Measurements from ENCODE around the gene HMGB4. TPM values are rescaled to one million over a fixed set of nuclear protein-coding genes. Genes with fewer than 3 reads are reported as not detected.

Gene HMGB4
- total RNA-seq, 1 donor from 2014 or later = not detected

DNA sequence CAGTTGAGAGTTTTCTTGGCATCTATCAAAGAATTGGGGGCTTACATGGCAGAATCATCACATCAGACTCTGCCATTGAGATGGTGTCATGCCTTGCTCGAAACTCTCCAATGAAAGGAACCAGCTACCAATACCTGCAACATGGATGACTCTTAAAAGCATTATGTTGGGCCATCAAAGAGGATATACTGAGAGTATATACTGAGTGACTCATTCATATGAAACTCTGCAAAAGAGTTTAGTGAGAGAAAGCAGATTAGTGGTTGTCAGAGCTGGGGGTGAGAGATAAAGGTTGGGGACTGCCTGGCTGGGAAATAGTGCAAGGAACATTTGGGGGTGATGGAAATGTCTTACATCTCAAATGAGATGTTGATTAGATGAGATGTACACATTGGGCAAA lies 14.7 kb upstream of the HMGB4 start:
- Mint-ChIP-seq H3K27me3 (ENCODE audit: low read depth) (peaks cover 2% of the 10 kb centered on the region), H3K4me3 (ENCODE audit: unreplicated experiment) (no peak overlapping the region)
- no peak for DNase-seq (ENCODE audit: low spot score)

GRCh38 chr1:33850481-33850880 lies 13.4 kb upstream of the HMGB4 start:
- TF ChIP-seq, protein P1, sequence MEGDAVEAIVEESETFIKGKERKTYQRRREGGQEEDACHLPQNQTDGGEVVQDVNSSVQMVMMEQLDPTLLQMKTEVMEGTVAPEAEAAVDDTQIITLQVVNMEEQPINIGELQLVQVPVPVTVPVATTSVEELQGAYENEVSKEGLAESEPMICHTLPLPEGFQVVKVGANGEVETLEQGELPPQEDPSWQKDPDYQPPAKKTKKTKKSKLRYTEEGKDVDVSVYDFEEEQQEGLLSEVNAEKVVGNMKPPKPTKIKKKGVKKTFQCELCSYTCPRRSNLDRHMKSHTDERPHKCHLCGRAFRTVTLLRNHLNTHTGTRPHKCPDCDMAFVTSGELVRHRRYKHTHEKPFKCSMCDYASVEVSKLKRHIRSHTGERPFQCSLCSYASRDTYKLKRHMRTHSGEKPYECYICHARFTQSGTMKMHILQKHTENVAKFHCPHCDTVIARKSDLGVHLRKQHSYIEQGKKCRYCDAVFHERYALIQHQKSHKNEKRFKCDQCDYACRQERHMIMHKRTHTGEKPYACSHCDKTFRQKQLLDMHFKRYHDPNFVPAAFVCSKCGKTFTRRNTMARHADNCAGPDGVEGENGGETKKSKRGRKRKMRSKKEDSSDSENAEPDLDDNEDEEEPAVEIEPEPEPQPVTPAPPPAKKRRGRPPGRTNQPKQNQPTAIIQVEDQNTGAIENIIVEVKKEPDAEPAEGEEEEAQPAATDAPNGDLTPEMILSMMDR (IDR thresholded peaks at IDR 0.05) = no peak
- Mint-ChIP-seq H3K27ac (ENCODE audit: unreplicated experiment) (no peak overlapping the region), H3K36me3 (ENCODE audit: low read depth) (no peaks in the 10 kb centered on the region), H3K27me3 (ENCODE audit: low read depth) (peaks cover 2% of the 10 kb centered on the region), H3K4me3 (ENCODE audit: unreplicated experiment) (no peak overlapping the region), H3K9me3 (ENCODE audit: low read depth) (no peaks in the 10 kb centered on the region), H3K4me1 (ENCODE audit: low read depth) (no peaks in the 10 kb centered on the region)
- DNase-seq (ENCODE audit: low spot score) = no peak

More for the DNA sequence above, 14.7 kb upstream of the HMGB4 start:
- Mint-ChIP-seq H3K9me3 (ENCODE audit: low read depth) (no peaks in the 10 kb centered on the region), H3K4me1 (ENCODE audit: low read depth) (no peaks in the 10 kb centered on the region), H3K27ac (ENCODE audit: unreplicated experiment) (no peak overlapping the region), H3K36me3 (ENCODE audit: low read depth) (no peaks in the 10 kb centered on the region)
- TF ChIP-seq, protein P1 (IDR thresholded peaks at IDR 0.05) = no peak

DNA sequence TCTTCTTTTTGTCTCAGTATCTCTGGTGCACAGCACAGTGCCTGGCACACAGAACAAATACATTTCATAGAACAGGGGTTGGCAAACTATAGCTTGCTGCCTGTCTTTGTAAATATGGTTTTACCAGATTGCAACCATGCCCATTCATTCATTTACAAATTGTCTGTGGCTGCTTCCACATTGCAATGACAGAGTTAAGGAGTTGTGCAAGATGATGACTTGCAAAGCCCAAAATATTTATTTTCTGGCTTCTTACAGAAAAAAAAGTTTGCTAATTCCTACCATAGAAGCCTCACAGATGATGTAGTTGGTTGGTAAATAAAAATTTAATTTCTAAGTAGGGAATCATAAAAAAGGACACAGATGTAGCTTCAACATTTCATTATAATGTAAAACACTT lies 11.2 kb upstream of the HMGB4 start:
- peaks cover 2% of the 10 kb centered on the region for H3K27me3 Mint-ChIP-seq (ENCODE audit: low read depth)
- H3K9me3 Mint-ChIP-seq (ENCODE audit: low read depth) = no peaks in the 10 kb centered on the region
- DNase-seq (ENCODE audit: low spot score) = no peak
- TF ChIP-seq, protein P1 (IDR thresholded peaks at IDR 0.05) = no peak
- no peaks in the 10 kb centered on the region for H3K4me1 Mint-ChIP-seq (ENCODE audit: low read depth)
- no peak overlapping the region for H3K27ac Mint-ChIP-seq (ENCODE audit: unreplicated experiment)
- H3K4me3 Mint-ChIP-seq (ENCODE audit: unreplicated experiment) = no peak overlapping the region
- no peaks in the 10 kb centered on the region for H3K36me3 Mint-ChIP-seq (ENCODE audit: low read depth)

DNA sequence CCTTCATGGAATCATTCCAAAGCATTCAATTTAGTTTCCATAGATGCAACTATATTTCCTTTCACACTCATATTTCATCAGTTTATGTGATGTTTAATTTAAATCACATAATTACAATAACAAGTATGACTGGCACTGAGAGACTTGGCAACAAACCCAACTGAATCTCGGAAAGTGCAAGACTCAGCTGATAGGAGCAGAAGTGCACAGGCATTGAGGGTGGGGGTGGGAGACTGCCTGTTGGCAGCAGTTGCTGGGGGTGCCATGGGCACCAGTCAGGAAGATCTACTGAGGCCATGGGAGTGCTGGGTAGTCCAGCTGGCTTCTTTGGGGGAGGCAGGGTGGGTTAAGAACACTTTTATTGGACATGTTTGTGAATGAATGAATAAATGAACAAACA lies 10.4 kb upstream of the HMGB4 start:
- no peak overlapping the region for H3K27ac Mint-ChIP-seq (ENCODE audit: unreplicated experiment)
- H3K4me3 Mint-ChIP-seq (ENCODE audit: unreplicated experiment) = no peak overlapping the region
- TF ChIP-seq, protein P1 (IDR thresholded peaks at IDR 0.05) = no peak
- H3K27me3 Mint-ChIP-seq (ENCODE audit: low read depth) = peaks cover 2% of the 10 kb centered on the region
- H3K36me3 Mint-ChIP-seq (ENCODE audit: low read depth) = no peaks in the 10 kb centered on the region
- no peak for DNase-seq (ENCODE audit: low spot score)
- H3K4me1 Mint-ChIP-seq (ENCODE audit: low read depth) = no peaks in the 10 kb centered on the region
- no peaks in the 10 kb centered on the region for H3K9me3 Mint-ChIP-seq (ENCODE audit: low read depth)

DNA sequence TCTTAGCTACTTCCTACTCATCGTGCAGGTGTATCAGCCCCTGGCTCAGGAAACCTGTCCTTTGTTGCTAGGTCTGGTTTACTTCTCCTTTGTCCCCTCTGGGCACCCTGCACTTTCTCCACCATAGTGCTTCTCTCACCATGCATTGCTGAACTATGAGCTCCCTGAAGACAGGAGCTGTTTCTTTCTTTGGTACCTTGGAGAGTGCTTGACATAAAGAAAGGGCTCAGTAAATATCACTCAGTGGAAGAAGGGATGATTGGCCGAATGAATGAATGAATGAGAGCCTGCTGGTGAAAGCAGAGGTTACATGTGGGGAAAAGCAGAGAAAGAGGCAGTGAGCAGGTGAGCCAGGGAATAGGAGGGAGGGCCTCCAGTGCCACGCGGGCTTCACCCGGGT lies 9.8 kb upstream of the HMGB4 start:
- TF ChIP-seq, protein P1 (IDR thresholded peaks at IDR 0.05) = no peak
- DNase-seq (ENCODE audit: low spot score) = no peak
- Mint-ChIP-seq H3K4me1 (ENCODE audit: low read depth) (no peaks in the 10 kb centered on the region), H3K27ac (ENCODE audit: unreplicated experiment) (no peak overlapping the region), H3K4me3 (ENCODE audit: unreplicated experiment) (no peak overlapping the region), H3K36me3 (ENCODE audit: low read depth) (no peaks in the 10 kb centered on the region), H3K27me3 (ENCODE audit: low read depth) (peaks cover 2% of the 10 kb centered on the region), H3K9me3 (ENCODE audit: low read depth) (no peaks in the 10 kb centered on the region)

Data from chondrocyte (in vitro differentiated cells).